SK-N-SH (cell line): Measurements from ENCODE around the gene KIF15. TPM values are rescaled to one million over a fixed set of nuclear protein-coding genes. Genes with fewer than 3 reads are reported as not detected.

Source experiments
- CTCF ChIA-PET: fragments of 300-600, 350-600 bp; formaldehyde crosslinking; extraction: SDS; loops from one replicate; lab custom pipeline; 2021; lab: Yijun Ruan, JAX
- POLR2A ChIA-PET: fragments of 350-600 bp; sonication (Branson Sonifier 250); formaldehyde crosslinking; extraction: SDS; loops from one replicate; lab custom pipeline; 2020; ENCODE audit warnings: antibody characterized with exemption, inconsistent platforms; lab: Yijun Ruan, JAX
- DNase-seq: peaks from one replicate; pipeline ENCODE4 v3.0.0; 2012
- H2AFZ ChIP-seq: fragments of 200-600 bp; sonication (generic); 2 replicates; pipeline ENCODE4 v1.8.1; 2016; ENCODE audit warnings: antibody characterized with exemption, mild to moderate bottlenecking, low read depth
- H3F3A ChIP-seq: fragments of 200-600 bp; sonication (generic); replicated peaks from 2 replicates; pipeline ENCODE3; 2016; ENCODE audit warnings: antibody characterized with exemption, mild to moderate bottlenecking; ENCODE audit not compliant: insufficient read depth
- H3K27ac ChIP-seq, 2 experiments: fragments of 200-500 bp in 1 of 2; fragments of 200-600 bp in 1 of 2; sonication (Bioruptor generic) in 1 of 2; sonication (generic), shearing (Covaris generic) in 1 of 2; 2 replicates each; pipeline versions ENCODE4 v1.5.1 to v1.6.1; 2014 to 2016; ENCODE audit warnings: low read depth in 2 of 2, inconsistent platforms in 1 of 2, low read length in 1 of 2, mild to moderate bottlenecking in 1 of 2, mixed read lengths in 1 of 2
- H3K27me3 ChIP-seq: fragments of 200-600 bp; sonication (generic), shearing (Covaris generic); 2 replicates; pipeline ENCODE4 v1.6.1; 2016; ENCODE audit warnings: mixed run types; ENCODE audit not compliant: insufficient read depth
- H3K36me3 ChIP-seq, 2 experiments: fragments of 200-500 bp in 1 of 2; fragments of 200-600 bp in 1 of 2; sonication (Bioruptor generic) in 1 of 2; sonication (generic) in 1 of 2; replicated peaks in 1 of 2; 2 replicates each; pipeline versions ENCODE3 to v1.5.1; 2014 to 2016; ENCODE audit warnings: low read length in 1 of 2, mild to moderate bottlenecking in 1 of 2; ENCODE audit not compliant: insufficient read depth in 2 of 2, control insufficient read depth in 1 of 2
- H3K4me1 ChIP-seq, 2 experiments: fragments of 200-500 bp in 1 of 2; fragments of 200-600 bp in 1 of 2; sonication (Bioruptor generic) in 1 of 2; sonication (generic), shearing (Covaris generic) in 1 of 2; 2 replicates each; pipeline versions ENCODE4 v1.5.1 to v1.6.1; 2014 to 2016; ENCODE audit warnings: low read depth in 1 of 2, low read length in 1 of 2, mixed run types in 1 of 2; ENCODE audit not compliant: insufficient read depth in 2 of 2, control insufficient read depth in 1 of 2
- H3K4me2 ChIP-seq: fragments of 200-600 bp; sonication (generic), shearing (Covaris generic); 2 replicates; pipeline ENCODE4 v1.6.1; 2017; ENCODE audit warnings: mixed run types
- H3K4me3 ChIP-seq, 2 experiments: fragments of 200-500 bp in 1 of 2; fragments of 200-600 bp in 1 of 2; sonication (Bioruptor generic) in 1 of 2; sonication (generic), shearing (Covaris generic) in 1 of 2; 2 replicates each; pipeline versions ENCODE4 v1.5.1 to v1.8.1; 2014 to 2016; ENCODE audit warnings: low read depth in 2 of 2, inconsistent platforms in 1 of 2, low read length in 1 of 2, mild to moderate bottlenecking in 1 of 2, mixed read lengths in 1 of 2, moderate library complexity in 1 of 2
- H3K79me2 ChIP-seq: fragments of 200-600 bp; sonication (generic); 2 replicates; pipeline ENCODE4 v1.8.1; 2017; ENCODE audit warnings: mild to moderate bottlenecking; ENCODE audit not compliant: insufficient read depth
- H3K9ac ChIP-seq: fragments of 200-600 bp; sonication (generic); 2 replicates; pipeline ENCODE4 v1.6.1; 2017; ENCODE audit warnings: mixed run types
- H3K9me2 ChIP-seq: fragments of 200-600 bp; sonication (generic); 2 replicates; pipeline ENCODE4 v1.6.1; 2017; ENCODE audit warnings: mixed run types
- H3K9me3 ChIP-seq: fragments of 200-600 bp; sonication (generic); 2 replicates; pipeline ENCODE4 v1.6.1; 2017; ENCODE audit warnings: mixed run types, mild to moderate bottlenecking, moderate library complexity
- H4K20me1 ChIP-seq: fragments of 200-600 bp; sonication (generic); 2 replicates; pipeline ENCODE4 v1.6.1; 2017; ENCODE audit warnings: mild to moderate bottlenecking, mixed run types; ENCODE audit not compliant: insufficient read depth
- ELF1 ChIP-seq: IDR thresholded peaks from 2 replicates; pipeline ENCODE4 v1.4.0; 2012
- EP300 ChIP-seq, 2 experiments: IDR thresholded peaks; 2 replicates each; pipeline versions ENCODE4 v1.4.0 to v1.6.1; 2012; ENCODE audit warnings: borderline replicate concordance in 1 of 2, low read depth in 1 of 2, low read length in 1 of 2
- EZH2phosphoT487 ChIP-seq: fragments of 200-600 bp; sonication (generic); IDR thresholded peaks from 2 replicates; pipeline ENCODE4 v1.6.1; 2017; ENCODE audit warnings: low read depth, mixed run types, mild to moderate bottlenecking, antibody characterized with exemption, moderate library complexity, borderline replicate concordance
- FOXJ3 ChIP-seq: sonication (generic); formaldehyde crosslinking; IDR thresholded peaks from 2 replicates; pipeline ENCODE4 v1.5.1; 2020; ENCODE audit warnings: mild to moderate bottlenecking, missing genetic modification reagents
- FOXM1 ChIP-seq: IDR thresholded peaks from 2 replicates; pipeline ENCODE4 v1.4.0; 2012; ENCODE audit warnings: low read depth, mild to moderate bottlenecking
- GABPA ChIP-seq: IDR thresholded peaks from 2 replicates; pipeline ENCODE4 v1.4.0; 2012; ENCODE audit warnings: low read depth, mild to moderate bottlenecking
- GATA2 ChIP-seq: sonication (generic); formaldehyde crosslinking; IDR thresholded peaks from 2 replicates; pipeline ENCODE4 v1.5.0; 2020; ENCODE audit warnings: mild to moderate bottlenecking, missing genetic modification reagents
- MXI1 ChIP-seq: IDR thresholded peaks from 2 replicates; pipeline ENCODE4 v1.6.1; 2012; ENCODE audit warnings: mild to moderate bottlenecking, low read depth, low read length, improper control_type of control experiment
- NRF1 ChIP-seq: IDR thresholded peaks from 2 replicates; pipeline ENCODE4 v1.6.1; 2012; ENCODE audit warnings: low read depth, mild to moderate bottlenecking, low read length
- POLR2AphosphoS5 ChIP-seq: IDR thresholded peaks from 2 replicates; pipeline ENCODE4 v1.6.1; 2012; ENCODE audit warnings: low read depth, low read length
- RAD21 ChIP-seq: IDR thresholded peaks from 2 replicates; pipeline ENCODE4 v1.6.1; 2012; ENCODE audit warnings: mild to moderate bottlenecking, low read length
- RCOR1 ChIP-seq: fragments of 150-350 bp; IDR thresholded peaks from 2 replicates; pipeline ENCODE4 v1.6.1; 2017; ENCODE audit warnings: antibody characterized with exemption, low read length
- SIN3A ChIP-seq: IDR thresholded peaks from 2 replicates; pipeline ENCODE4 v1.6.1; 2012; ENCODE audit warnings: low read depth, mild to moderate bottlenecking, low read length, moderate library complexity, borderline replicate concordance
- SMC3 ChIP-seq: IDR thresholded peaks from 2 replicates; pipeline ENCODE4 v1.6.1; 2012; ENCODE audit warnings: low read depth, low read length, improper control_type of control experiment
- WGBS: methylation state at CpG from one replicate; pipeline ENCODE4 v1.1.6; 2017; ENCODE audit warnings: low lambda C conversion rate; 5-methylcytosine and 5-hydroxymethylcytosine counted together
- polyA plus RNA-seq, 3 experiments: library from polyadenylated mRNA; depleted of rRNA; stranded (reverse); fragments of >200 nt; gene quantifications; 2 replicates each; pipeline ENCODE4 v1.2.3, GENCODE V29; 2012
- TF ChIP-seq, protein P1 (sequence below): IDR thresholded peaks from 2 replicates; pipeline ENCODE4 v1.6.1; 2012; ENCODE audit warnings: mild to moderate bottlenecking, low read depth, low read length, moderate library complexity
- TF ChIP-seq, protein P2 (sequence below): fragments of 150-350 bp; IDR thresholded peaks from 2 replicates; pipeline ENCODE4 v1.6.1; 2017; ENCODE audit warnings: antibody characterized with exemption, low read length, low read depth, borderline replicate concordance
- TF ChIP-seq, protein P3 (sequence below): IDR thresholded peaks from 2 replicates; pipeline ENCODE4 v1.4.0; 2012; ENCODE audit warnings: low read depth, borderline replicate concordance

The KIF15 gene
- polyA plus RNA-seq, 1 of the 3 experiments (the other 2 are of a cell fraction) = 2.3 TPM

DNA sequence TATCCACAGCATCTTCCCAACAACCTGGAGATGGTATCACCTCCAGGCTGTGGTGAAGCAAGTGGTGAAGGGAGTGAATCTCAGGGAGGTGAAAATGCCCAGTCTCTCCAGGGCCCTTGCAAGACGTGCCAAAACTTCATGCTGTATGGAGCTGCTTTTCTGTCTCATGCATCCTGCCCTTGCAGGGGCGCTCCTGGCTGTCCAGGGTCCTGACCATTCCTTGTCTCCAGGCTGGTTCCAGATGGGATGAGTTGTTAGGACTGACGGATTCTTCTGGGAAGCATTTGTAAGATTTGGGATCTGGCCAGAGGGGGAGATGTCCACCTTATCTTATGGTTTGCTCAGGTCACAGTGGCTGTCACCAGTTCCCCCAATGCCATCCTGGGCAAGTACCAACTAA, 128.7 kb downstream of the KIF15 start:
- Histone ChIP-seq H3K4me1 (peaks cover under 1 to 8% of the 10 kb centered on the region in 2 experiments; a peak in 3 of 4 replicates), H3K4me2 (no peak overlapping the region), H3K9me3 (no peaks in the 10 kb centered on the region), H3K27me3 (no peaks in the 10 kb centered on the region), H3K36me3 (no peaks in the 10 kb centered on the region), H3K27ac (no peak overlapping the region), H3K9me2 (no peaks in the 10 kb centered on the region), H3K4me3 (no peak overlapping the region), H3K9ac (no peak overlapping the region), H3K79me2 (no peaks in the 10 kb centered on the region), H4K20me1 (no peaks in the 10 kb centered on the region)
- 91% methylated on average over 3 of the region's 3 CpGs for WGBS
- ChIA-PET POLR2A (no interaction called here), CTCF (interaction anchor here (1.0 kb wide), 1 partner anchor 97 kb away, joined by 3 read pairs; no protein-coding TSS in a partner anchor)
- DNase-seq = no peak
- TF ChIP-seq FOXJ3 = no peak
- TF ChIP-seq, protein P1, sequence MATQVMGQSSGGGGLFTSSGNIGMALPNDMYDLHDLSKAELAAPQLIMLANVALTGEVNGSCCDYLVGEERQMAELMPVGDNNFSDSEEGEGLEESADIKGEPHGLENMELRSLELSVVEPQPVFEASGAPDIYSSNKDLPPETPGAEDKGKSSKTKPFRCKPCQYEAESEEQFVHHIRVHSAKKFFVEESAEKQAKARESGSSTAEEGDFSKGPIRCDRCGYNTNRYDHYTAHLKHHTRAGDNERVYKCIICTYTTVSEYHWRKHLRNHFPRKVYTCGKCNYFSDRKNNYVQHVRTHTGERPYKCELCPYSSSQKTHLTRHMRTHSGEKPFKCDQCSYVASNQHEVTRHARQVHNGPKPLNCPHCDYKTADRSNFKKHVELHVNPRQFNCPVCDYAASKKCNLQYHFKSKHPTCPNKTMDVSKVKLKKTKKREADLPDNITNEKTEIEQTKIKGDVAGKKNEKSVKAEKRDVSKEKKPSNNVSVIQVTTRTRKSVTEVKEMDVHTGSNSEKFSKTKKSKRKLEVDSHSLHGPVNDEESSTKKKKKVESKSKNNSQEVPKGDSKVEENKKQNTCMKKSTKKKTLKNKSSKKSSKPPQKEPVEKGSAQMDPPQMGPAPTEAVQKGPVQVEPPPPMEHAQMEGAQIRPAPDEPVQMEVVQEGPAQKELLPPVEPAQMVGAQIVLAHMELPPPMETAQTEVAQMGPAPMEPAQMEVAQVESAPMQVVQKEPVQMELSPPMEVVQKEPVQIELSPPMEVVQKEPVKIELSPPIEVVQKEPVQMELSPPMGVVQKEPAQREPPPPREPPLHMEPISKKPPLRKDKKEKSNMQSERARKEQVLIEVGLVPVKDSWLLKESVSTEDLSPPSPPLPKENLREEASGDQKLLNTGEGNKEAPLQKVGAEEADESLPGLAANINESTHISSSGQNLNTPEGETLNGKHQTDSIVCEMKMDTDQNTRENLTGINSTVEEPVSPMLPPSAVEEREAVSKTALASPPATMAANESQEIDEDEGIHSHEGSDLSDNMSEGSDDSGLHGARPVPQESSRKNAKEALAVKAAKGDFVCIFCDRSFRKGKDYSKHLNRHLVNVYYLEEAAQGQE = peak; percentile 92
- TF ChIP-seq, all 33 proteins: peak for 1
- H2AFZ ChIP-seq = no peak overlapping the region
- H3F3A ChIP-seq = peaks cover 3% of the 10 kb centered on the region

DNA sequence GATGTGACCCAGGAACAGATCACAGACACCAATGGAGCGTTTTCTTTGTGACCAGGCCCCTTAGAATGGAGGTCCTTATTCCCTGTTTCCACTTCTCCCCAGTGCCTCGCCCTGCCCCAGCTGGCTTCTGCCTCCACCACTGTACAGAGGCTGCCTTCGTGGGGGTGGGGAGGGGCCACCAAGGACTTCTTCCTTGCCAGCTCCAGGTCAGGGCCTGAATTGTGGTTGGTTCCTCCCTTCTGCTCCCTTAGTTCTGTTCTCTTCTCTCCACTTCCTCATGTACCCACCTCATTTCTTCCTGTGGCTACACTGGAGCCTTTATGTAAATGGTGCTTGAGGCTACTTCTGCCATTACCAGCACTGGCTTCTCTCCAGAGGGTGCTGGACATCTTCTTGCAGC, 129.3 kb downstream of the KIF15 start:
- Histone ChIP-seq H3K4me2 (no peak overlapping the region), H3K9me2 (no peaks in the 10 kb centered on the region), H4K20me1 (no peaks in the 10 kb centered on the region), H3K4me3 (no peak overlapping the region), H3K36me3 (no peaks in the 10 kb centered on the region), H2AFZ (no peak overlapping the region), H3K9ac (no peak overlapping the region), H3K9me3 (no peaks in the 10 kb centered on the region), H3K27ac (no peak overlapping the region), H3F3A (peaks cover 3% of the 10 kb centered on the region), H3K27me3 (no peaks in the 10 kb centered on the region), H3K4me1 (peaks cover 0 to 6% of the 10 kb centered on the region in 2 experiments; a peak in 3 of 4 replicates), H3K79me2 (no peaks in the 10 kb centered on the region)
- 52% methylated on average over 3 of the region's 3 CpGs for WGBS
- POLR2A ChIA-PET = no interaction called here
- CTCF ChIA-PET = interaction anchor here (1.0 kb wide), 1 partner anchor 98 kb away, joined by 3 read pairs; no protein-coding TSS in a partner anchor
- DNase-seq = no peak
- TF ChIP-seq MXI1 = no peak
- TF ChIP-seq GATA2 = no peak
- TF ChIP-seq, protein P1 = no peak
- TF ChIP-seq, protein P2, sequence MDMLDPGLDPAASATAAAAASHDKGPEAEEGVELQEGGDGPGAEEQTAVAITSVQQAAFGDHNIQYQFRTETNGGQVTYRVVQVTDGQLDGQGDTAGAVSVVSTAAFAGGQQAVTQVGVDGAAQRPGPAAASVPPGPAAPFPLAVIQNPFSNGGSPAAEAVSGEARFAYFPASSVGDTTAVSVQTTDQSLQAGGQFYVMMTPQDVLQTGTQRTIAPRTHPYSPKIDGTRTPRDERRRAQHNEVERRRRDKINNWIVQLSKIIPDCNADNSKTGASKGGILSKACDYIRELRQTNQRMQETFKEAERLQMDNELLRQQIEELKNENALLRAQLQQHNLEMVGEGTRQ = no peak
- TF ChIP-seq SMC3 = no peak
- no peak for TF ChIP-seq EP300 (IDR thresholded peaks at IDR 0.05; ENCODE audit: borderline replicate concordance in 1 of 2, low read depth in 1 of 2, low read length in 1 of 2)
- no peak for TF ChIP-seq GABPA
- no peak for TF ChIP-seq NRF1
- TF ChIP-seq POLR2AphosphoS5 = no peak
- TF ChIP-seq RAD21 = no peak
- no peak for TF ChIP-seq ELF1
- TF ChIP-seq EZH2phosphoT487 = no peak
- TF ChIP-seq, protein P3, sequence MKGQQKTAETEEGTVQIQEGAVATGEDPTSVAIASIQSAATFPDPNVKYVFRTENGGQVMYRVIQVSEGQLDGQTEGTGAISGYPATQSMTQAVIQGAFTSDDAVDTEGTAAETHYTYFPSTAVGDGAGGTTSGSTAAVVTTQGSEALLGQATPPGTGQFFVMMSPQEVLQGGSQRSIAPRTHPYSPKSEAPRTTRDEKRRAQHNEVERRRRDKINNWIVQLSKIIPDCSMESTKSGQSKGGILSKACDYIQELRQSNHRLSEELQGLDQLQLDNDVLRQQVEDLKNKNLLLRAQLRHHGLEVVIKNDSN = no peak
- no peak for TF ChIP-seq FOXM1
- no peak for TF ChIP-seq SIN3A
- no peak for TF ChIP-seq RCOR1
